ENCODE results near the gene NLRP5. TPM values are rescaled to one million over a fixed set of nuclear protein-coding genes. Genes with fewer than 3 reads are reported as not detected.

The NLRP5 gene
- polyA plus RNA-seq, 1 of the 3 experiments (the other 2 are of a cell fraction), result not detected

GRCh38 chr19:56069642-56070041 lies 83.1 kb downstream of the NLRP5 start:
- Histone ChIP-seq H3K79me2 (ENCODE audit: insufficient read depth) (no peaks in the 10 kb centered on the region), H3K4me1 (ENCODE audit: control insufficient read depth in 1 of 2, insufficient read depth in 2 of 2, low read depth in 1 of 2, low read length in 1 of 2) (peaks cover 0 to 7% of the 10 kb centered on the region in 2 experiments; a peak in 1 of 4 replicates)
- CTCF ChIA-PET, result interaction anchor here (0.7 to 2.2 kb wide), 4 partner anchors 11 to 264 kb away, joined by 3 to 7 read pairs (median 5); no protein-coding TSS in a partner anchor

More at GRCh38 chr19:56069642-56070041, 83.1 kb downstream of the NLRP5 start:
- Histone ChIP-seq H3K4me3 (ENCODE audit: low read depth in 2 of 2, low read length in 1 of 2) (no peak overlapping the region), H3K36me3 (replicated peaks in 1 of 2; ENCODE audit: control insufficient read depth in 1 of 2, insufficient read depth in 2 of 2, low read length in 1 of 2) (no peaks in the 10 kb centered on the region), H2AFZ (ENCODE audit: low read depth) (no peak overlapping the region), H3K9me2 (no peaks in the 10 kb centered on the region), H3F3A (replicated peaks; ENCODE audit: insufficient read depth) (no peaks in the 10 kb centered on the region), H3K9ac (no peak overlapping the region), H3K9me3 (no peaks in the 10 kb centered on the region), H3K27ac (ENCODE audit: low read depth in 2 of 2, low read length in 1 of 2) (no peak overlapping the region), H3K27me3 (ENCODE audit: insufficient read depth) (no peaks in the 10 kb centered on the region), H4K20me1 (ENCODE audit: insufficient read depth) (no peaks in the 10 kb centered on the region), H3K4me2 (no peak overlapping the region)
- no peak for DNase-seq
- TF ChIP-seq EZH2phosphoT487 (IDR thresholded peaks at IDR 0.05; ENCODE audit: borderline replicate concordance, low read depth), result no peak
- no peak for TF ChIP-seq MXI1 (IDR thresholded peaks at IDR 0.05; ENCODE audit: low read depth, low read length)
- no peak for TF ChIP-seq CHD2 (IDR thresholded peaks at IDR 0.05; ENCODE audit: low read length, partially characterized antibody)
- TF ChIP-seq ZBTB33 (IDR thresholded peaks at IDR 0.05; ENCODE audit: borderline replicate concordance, low read depth), result no peak
- no peak for TF ChIP-seq TAF1 (IDR thresholded peaks at IDR 0.05; ENCODE audit: borderline replicate concordance, low read depth, low read length)
- TF ChIP-seq TCF12 (IDR thresholded peaks at IDR 0.05), result no peak
- no peak for TF ChIP-seq FOXM1 (IDR thresholded peaks at IDR 0.05; ENCODE audit: low read depth)
- TF ChIP-seq NRF1 (IDR thresholded peaks at IDR 0.05; ENCODE audit: low read depth, low read length), result no peak
- TF ChIP-seq POLR2AphosphoS5 (IDR thresholded peaks at IDR 0.05; ENCODE audit: low read depth, low read length), result no peak
- no peak for TF ChIP-seq RAD21 (IDR thresholded peaks at IDR 0.05; ENCODE audit: low read length)
- TF ChIP-seq FOXJ3 (CRISPR knock-in tag; IDR thresholded peaks at IDR 0.05), result no peak
- TF ChIP-seq GATA2 (CRISPR knock-in tag; IDR thresholded peaks at IDR 0.05), result no peak
- TF ChIP-seq YY1 (IDR thresholded peaks at IDR 0.05; ENCODE audit: low read depth), result no peak
- no peak for TF ChIP-seq RCOR1 (IDR thresholded peaks at IDR 0.05; ENCODE audit: low read length)
- TF ChIP-seq USF1 (IDR thresholded peaks at IDR 0.05; ENCODE audit: borderline replicate concordance, low read depth), result no peak
- no peak for TF ChIP-seq EP300 (IDR thresholded peaks at IDR 0.05; ENCODE audit: borderline replicate concordance in 1 of 2, low read depth in 1 of 2, low read length in 1 of 2)
- TF ChIP-seq USF2 (IDR thresholded peaks at IDR 0.05; ENCODE audit: borderline replicate concordance, low read depth, low read length), result no peak
- no peak for TF ChIP-seq MAX (IDR thresholded peaks at IDR 0.05; ENCODE audit: low read depth)
- no peak for TF ChIP-seq REST (IDR thresholded peaks at IDR 0.05; ENCODE audit: low read depth, low read length)
- TF ChIP-seq GABPA (IDR thresholded peaks at IDR 0.05; ENCODE audit: low read depth), result no peak
- POLR2A ChIA-PET, result no interaction called here
- WGBS (ENCODE audit: low lambda C conversion rate), result 27% methylated on average over 3 of the region's 3 CpGs
